Measurements from ENCODE around the gene ATG2B. TPM values are rescaled to one million over a fixed set of nuclear protein-coding genes. Genes with fewer than 3 reads are reported as not detected.

Gene ATG2B
- polyA plus RNA-seq, 3 donors, result 0.94 to 6.7 (median 1.3) TPM

GRCh38 chr14:96286251-96286650, 76.9 kb downstream of the ATG2B start:
- Histone ChIP-seq H3K4me2 (replicated peaks; ENCODE audit: extremely low read depth, low read length, poor library complexity, severe bottlenecking) (no peak overlapping the region), H3K4me3 (replicated peaks in 1 of 3; ENCODE audit: low read depth in 2 of 3, low read length in 3 of 3) (no peak overlapping the region), H3K27ac (ENCODE audit: low read depth in 1 of 2, low read length in 2 of 2) (no peak overlapping the region), H3K36me3 (replicated peaks in 1 of 2; ENCODE audit: control insufficient read depth in 1 of 2, insufficient read depth in 2 of 2, low read length in 2 of 2) (peaks cover 48 to 81% of the 10 kb centered on the region in 2 donors), H3K9ac (ENCODE audit: insufficient read depth, low read length, poor library complexity, severe bottlenecking) (no peak overlapping the region), H2AFZ (ENCODE audit: insufficient read depth, low read depth, low read length, poor library complexity, severe bottlenecking) (no peak overlapping the region), H3K4me1 (ENCODE audit: control insufficient read depth in 1 of 2, insufficient read depth in 2 of 2, low read length in 2 of 2) (no peaks in the 10 kb centered on the region), H3K79me2 (ENCODE audit: insufficient read depth, low read length) (no peaks in the 10 kb centered on the region), H4K20me1 (ENCODE audit: insufficient read depth, low read length) (no peaks in the 10 kb centered on the region), H3K27me3 (ENCODE audit: control insufficient read depth in 2 of 2, insufficient read depth in 2 of 2, low read length in 2 of 2) (no peaks in the 10 kb centered on the region), H3K9me3 (replicated peaks in 1 of 2; ENCODE audit: control insufficient read depth in 1 of 2, insufficient read depth in 1 of 2, low read length in 2 of 2) (no peaks in the 10 kb centered on the region)
- no CpG with 5 or more reads among the region's 1 CpG for WGBS (ENCODE audit: insufficient coverage)
- Mint-ChIP-seq H3K27ac (no peak overlapping the region), H3K36me3 (peaks cover 60 to 62% of the 10 kb centered on the region in 2 donors), H3K4me1 (no peaks in the 10 kb centered on the region), H3K9me3 (no peaks in the 10 kb centered on the region), H3K4me3 (no peak overlapping the region), H3K27me3 (ENCODE audit: low read depth in 3 of 3) (peaks cover 0 to 2% (median 0%) of the 10 kb centered on the region in 3 donors)
- TF ChIP-seq CTCF (IDR thresholded peaks at IDR 0.05), result no peak
- intact Hi-C loops (cut with micrococcal nuclease), result no loop called here
- DNase-seq, result no peak

GRCh38 chr14:96285667-96286066, 77.5 kb downstream of the ATG2B start:
- H3K36me3 ChIP-seq (replicated peaks in 1 of 2; ENCODE audit: control insufficient read depth in 1 of 2, insufficient read depth in 2 of 2, low read length in 2 of 2), result peaks cover 44 to 76% of the 10 kb centered on the region in 2 donors
- 91% methylated on average over 11 of the region's 17 CpGs for WGBS (ENCODE audit: insufficient coverage)
- H3K27me3 ChIP-seq (ENCODE audit: control insufficient read depth in 2 of 2, insufficient read depth in 2 of 2, low read length in 2 of 2), result no peaks in the 10 kb centered on the region
- H3K4me2 ChIP-seq (replicated peaks; ENCODE audit: extremely low read depth, low read length, poor library complexity, severe bottlenecking), result no peak overlapping the region
- intact Hi-C loops (cut with micrococcal nuclease), result no loop called here
- Mint-ChIP-seq H3K9me3 (no peaks in the 10 kb centered on the region), H3K36me3 (peaks cover 58 to 59% of the 10 kb centered on the region in 2 donors), H3K4me3 (no peak overlapping the region), H3K27ac (no peak overlapping the region), H3K27me3 (ENCODE audit: low read depth in 3 of 3) (peaks cover 0 to 2% (median 0%) of the 10 kb centered on the region in 3 donors), H3K4me1 (no peaks in the 10 kb centered on the region)
- no peak overlapping the region for H3K9ac ChIP-seq (ENCODE audit: insufficient read depth, low read length, poor library complexity, severe bottlenecking)
- H3K27ac ChIP-seq (ENCODE audit: low read depth in 1 of 2, low read length in 2 of 2), result no peak overlapping the region
- no peak for TF ChIP-seq CTCF (IDR thresholded peaks at IDR 0.05)
- no peak overlapping the region for H2AFZ ChIP-seq (ENCODE audit: insufficient read depth, low read depth, low read length, poor library complexity, severe bottlenecking)
- H3K4me3 ChIP-seq (replicated peaks in 1 of 3; ENCODE audit: low read depth in 2 of 3, low read length in 3 of 3), result no peak overlapping the region
- H3K79me2 ChIP-seq (ENCODE audit: insufficient read depth, low read length), result no peaks in the 10 kb centered on the region
- no peaks in the 10 kb centered on the region for H3K4me1 ChIP-seq (ENCODE audit: control insufficient read depth in 1 of 2, insufficient read depth in 2 of 2, low read length in 2 of 2)
- H3K9me3 ChIP-seq (replicated peaks in 1 of 2; ENCODE audit: control insufficient read depth in 1 of 2, insufficient read depth in 1 of 2, low read length in 2 of 2), result no peaks in the 10 kb centered on the region
- no peak for DNase-seq
- H4K20me1 ChIP-seq (ENCODE audit: insufficient read depth, low read length), result no peaks in the 10 kb centered on the region
